Esophagus mucosa (tissue), 1 donor: ENCODE results near the gene MYO7A. TPM values are rescaled to one million over a fixed set of nuclear protein-coding genes. Genes with fewer than 3 reads are reported as not detected.

Experiments
- ATAC-seq: fragments of 200-7000 bp; cut with Tn5 transposase; one replicate; pipeline ENCODE4 v1.9.1; 2020
- total RNA-seq: library from RNA; stranded (reverse); gene quantifications from one replicate; pipeline ENCODE4 v1.2.4, GENCODE V29; 2023
- donor health status: DM: yes; HTN: yes; CAD: no.

MYO7A gene
- total RNA-seq, 1 donor from 2014 or later, result 0.96 TPM

DNA sequence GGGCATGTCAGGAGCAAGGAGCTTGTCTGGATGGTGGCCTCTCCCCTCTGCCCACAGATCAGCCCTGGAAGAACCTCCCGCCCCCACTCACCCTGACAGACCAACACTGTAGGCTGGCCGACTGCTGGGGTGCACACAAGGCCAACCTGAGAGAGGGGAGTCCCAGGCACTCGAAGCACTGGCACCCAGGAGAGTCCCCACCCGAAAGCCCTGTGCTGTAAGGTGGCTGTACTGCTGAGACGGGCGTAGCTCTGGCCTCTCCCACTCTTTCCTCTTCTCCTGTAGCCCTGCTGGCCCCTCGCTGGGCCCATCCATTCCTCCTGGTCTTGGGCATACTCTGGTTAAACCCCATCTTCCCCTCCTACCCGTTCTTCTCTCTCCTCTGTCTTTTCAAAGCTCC lies 39.7 kb downstream of the MYO7A start:
- no peak for ATAC-seq

DNA sequence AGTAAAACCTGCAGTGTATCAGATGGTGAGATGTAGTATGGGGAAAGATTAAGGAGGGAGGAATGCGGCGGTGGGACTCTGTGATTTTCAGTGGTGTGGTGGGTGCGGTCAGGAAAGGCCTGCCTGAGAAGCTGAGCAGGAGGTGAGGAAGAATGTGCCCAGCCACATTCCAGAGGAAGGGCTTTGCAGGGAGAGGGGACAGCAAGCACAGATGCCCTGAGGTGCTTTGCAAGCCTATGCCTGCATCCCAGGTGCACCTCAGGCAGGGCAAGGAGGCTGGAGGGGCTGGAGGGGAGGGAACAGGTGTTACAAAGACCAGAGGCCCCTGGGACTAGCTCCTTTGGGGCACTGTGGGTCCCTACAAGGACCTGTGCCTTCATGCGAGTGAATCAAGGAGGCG lies 42.1 kb downstream of the MYO7A start:
- no peak for ATAC-seq

DNA sequence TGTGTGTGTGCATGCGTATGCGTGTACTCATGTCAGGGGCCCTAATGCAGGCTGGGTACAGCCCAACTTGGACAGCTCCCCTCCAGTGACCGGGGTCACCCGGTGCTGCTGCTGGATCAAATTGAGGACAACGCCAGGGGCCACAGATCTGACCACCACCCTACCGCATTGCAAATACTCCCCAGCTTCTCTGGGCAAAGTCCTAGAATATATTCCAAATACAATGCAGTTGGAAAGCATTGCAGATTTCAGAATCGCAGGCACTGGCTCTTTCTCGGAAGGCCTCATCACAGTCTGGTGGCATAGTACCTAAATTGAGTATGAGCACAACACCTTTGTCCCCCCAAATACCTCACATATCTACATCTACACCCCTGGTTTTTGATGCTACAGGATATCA lies 43.2 kb downstream of the MYO7A start:
- no peak for ATAC-seq

DNA sequence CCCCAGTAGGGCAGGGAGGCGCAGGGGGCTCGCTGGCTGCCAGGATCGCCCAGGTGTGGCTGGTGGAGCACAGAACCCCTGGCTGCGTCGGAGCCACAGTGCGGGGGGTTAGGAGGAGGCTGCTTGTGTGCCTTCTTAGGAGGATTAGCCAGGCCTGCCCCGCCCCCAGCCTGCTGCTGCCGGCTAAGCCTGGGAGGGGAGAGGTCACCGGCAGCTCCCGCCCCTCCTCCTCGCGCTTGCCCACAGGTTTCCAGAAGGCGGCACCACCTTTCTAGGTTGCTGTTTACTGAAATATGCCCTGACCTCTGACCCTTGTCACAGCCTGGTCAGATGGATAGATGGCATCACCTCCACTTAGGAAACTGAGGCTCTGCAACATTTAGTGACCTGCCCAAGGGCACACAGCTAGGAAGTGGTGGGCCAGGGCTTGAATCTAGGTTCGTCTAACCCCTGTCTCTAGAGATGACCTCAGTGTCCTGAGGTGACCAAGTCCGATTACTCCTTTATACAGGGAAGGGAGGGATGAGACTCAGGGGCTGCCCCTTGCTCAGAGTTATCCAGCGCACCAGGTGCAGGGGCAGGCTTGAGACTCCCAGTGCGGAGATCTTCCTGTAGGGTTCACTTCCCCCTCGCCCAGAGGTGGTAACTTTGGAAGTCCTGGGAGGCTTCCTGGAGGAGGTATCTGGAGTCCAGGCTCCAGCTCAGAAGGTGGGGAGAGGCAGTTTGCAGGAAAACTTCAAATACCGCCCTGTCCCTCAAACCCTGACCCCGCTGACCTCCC lies 44.0 kb downstream of the MYO7A start:
- no peak for ATAC-seq

DNA sequence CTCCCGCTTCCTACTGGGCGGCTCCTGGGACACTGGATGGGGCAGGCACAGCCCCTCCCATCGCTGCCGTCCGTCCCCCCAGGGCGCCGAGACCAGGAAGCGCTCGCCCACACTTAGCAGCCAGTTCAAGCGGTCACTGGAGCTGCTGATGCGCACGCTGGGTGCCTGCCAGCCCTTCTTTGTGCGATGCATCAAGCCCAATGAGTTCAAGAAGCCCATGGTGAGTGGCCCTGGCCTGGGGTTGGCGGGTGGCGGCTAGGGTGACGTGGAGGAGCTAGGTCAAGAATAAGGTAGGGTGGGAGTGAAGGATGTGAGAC lies 44.6 kb downstream of the MYO7A start:
- no peak for ATAC-seq

DNA sequence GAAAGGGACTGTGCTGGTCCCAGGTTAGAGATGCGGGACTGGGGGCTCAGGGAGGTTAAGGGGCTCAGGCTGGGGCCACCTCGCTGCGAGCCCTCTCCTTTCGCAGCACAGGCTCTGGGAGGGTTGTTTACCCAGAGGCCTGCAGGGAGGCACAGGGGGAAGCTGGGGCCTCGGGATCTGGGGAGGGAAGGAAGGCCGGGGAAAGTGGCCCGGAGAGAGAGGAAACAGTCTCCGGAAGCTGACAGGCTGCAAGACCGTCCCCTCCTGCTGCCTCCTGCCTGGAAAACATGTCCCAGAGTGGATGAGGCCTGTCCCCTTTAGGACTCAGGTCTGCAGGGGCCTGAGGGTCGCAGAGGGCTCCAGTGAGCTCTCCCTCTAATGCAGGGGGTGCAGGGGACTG lies 45.4 kb downstream of the MYO7A start:
- no peak for ATAC-seq

DNA sequence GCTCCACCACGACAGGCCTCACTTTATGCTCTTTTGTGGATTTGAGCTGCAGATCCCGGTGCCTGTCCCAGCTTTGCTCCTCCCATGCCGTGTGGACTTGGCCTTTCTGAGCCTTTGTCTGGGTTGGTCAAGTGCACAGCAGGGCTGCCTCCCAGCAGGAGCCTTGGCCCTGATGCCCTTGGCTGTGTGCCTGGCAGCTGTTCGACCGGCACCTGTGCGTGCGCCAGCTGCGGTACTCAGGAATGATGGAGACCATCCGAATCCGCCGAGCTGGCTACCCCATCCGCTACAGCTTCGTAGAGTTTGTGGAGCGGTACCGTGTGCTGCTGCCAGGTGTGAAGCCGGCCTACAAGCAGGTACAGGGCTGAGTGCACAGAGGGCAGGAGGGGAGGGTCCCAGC lies 46.5 kb downstream of the MYO7A start:
- ATAC-seq, result no peak

DNA sequence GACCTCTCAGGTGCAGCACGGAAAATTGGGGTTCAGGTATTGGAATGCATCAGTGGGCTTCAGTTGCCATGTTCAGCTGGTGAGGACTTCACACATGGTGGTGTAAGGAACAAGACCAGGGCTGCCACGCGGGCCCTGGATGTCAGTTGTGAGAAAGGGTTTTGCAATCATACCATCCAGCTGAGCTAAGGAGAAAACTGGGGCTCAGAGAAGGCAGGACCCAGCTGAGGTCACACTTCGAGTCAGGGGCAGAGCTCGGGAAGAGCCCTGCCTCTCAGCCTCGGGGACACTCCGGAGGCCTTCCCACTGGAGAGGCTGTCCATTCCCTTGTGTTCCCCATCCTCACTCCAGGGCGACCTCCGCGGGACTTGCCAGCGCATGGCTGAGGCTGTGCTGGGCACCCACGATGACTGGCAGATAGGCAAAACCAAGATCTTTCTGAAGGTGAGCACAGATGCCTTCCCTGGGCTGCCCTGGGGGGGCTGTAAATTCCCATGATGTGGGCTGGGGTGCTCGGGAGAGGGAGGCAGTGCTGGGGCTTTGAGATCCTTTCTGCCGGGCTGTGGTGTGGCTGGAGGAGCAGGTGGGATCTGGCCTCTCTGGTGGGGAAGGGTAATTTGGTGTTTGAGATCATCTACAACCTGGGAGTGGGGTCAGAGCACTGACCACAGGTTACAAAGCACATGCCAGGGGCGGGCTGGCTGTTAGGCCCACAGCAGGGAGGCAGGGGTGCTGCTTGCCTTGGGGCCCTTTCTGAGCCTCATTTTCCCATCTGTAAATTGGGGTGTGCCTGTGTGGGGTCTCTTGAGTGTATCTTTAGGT lies 47.2 kb downstream of the MYO7A start:
- no peak for ATAC-seq

DNA sequence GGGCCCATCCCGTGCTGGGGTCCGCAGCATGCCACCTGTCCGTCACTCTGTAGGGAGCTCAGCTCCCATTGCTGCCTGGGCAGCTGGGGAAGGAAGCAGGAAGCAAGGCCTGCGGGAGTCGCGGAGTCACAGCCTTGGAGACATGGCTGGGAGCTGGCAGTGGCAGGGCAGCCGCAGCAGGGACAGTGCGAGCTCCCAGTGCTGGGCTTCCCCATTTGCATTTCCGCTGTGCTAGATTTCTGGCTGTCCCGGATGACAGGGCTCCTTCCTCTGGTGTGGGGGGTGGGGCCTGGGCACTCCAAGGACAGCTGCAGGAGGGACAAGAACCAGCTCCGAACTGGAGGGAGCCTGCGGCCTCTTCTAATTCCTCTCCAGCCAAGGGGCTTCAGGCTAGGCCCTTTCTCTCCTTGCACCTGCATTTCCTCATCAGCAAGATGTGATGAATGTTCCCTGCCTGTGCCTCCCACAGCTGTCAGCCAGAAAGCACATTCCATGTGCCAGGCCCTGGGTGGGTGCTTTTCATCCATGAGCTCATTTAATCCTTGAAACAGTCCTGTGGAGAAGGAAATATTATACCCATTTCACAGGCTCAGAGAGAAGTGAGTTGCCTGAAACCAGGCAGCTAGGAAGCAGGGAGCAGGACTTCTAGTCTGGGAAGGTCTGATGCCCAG lies 48.0 kb downstream of the MYO7A start:
- peak; percentile 19 for ATAC-seq

DNA sequence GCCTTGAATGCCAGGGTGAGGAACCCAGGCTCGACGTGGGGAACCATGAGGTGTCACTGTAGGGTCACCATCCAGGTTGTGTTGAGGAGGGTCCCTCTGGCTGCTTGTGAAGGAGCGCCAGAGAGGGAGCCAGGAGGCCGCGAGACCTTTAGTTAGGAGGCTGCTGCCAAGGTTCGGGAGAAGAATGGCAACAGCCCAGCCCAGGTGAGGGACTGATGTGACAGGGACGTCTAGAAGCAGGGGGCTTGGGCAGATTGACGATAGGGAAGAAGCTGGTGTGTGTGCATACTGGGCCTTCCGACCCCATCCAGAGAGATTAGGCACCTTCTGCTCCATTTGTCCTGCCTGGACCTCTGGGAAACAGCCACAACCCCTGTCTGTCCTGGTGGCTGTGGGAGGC lies 49.0 kb downstream of the MYO7A start:
- ATAC-seq, result no peak

DNA sequence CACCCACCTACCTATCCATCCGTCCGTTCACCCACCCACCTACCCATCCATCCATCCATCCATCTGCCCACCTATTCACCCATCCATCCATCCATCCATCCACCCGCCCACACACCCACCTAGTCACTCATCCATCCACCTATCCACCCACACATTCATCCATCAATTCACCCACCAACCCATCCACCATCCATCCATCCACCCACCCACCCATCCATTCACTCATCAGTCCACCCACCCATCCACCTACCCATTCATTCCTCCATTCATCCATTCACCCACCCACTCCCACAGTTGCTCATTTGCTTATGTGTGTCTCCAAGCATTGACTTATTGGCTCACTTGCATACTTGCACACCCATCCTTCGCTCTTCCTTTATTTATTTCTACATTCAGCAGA lies 50.1 kb downstream of the MYO7A start:
- ATAC-seq, result no peak

DNA sequence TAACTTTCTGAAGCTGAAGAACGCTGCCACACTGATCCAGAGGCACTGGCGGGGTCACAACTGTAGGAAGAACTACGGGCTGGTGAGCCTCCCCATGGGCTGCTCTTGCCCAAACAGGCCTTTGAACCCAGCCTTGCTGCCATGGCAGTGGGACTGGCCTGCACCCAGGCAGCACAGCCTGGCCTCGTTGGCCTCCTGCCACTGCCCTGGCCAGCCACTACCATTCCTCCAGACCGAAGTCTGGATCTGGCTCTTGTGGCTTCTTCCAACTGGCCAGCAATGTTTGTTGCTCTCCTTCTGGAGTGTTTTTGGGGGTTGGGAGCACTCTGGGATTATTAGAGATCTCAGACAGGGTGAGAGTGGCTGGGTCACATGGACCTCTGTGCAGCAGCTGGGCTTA lies 51.0 kb downstream of the MYO7A start:
- no peak for ATAC-seq

DNA sequence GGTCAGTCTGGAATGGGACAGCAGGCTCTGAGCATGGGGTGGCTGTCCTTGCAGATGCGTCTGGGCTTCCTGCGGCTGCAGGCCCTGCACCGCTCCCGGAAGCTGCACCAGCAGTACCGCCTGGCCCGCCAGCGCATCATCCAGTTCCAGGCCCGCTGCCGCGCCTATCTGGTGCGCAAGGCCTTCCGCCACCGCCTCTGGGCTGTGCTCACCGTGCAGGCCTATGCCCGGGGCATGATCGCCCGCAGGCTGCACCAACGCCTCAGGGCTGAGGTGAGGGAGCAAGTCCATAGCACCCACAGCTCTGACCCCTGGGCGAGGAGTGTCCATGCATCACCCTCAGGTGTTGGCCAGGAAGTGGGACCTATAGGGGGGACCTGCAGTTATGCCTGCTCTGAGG lies 51.6 kb downstream of the MYO7A start:
- ATAC-seq, result no peak

DNA sequence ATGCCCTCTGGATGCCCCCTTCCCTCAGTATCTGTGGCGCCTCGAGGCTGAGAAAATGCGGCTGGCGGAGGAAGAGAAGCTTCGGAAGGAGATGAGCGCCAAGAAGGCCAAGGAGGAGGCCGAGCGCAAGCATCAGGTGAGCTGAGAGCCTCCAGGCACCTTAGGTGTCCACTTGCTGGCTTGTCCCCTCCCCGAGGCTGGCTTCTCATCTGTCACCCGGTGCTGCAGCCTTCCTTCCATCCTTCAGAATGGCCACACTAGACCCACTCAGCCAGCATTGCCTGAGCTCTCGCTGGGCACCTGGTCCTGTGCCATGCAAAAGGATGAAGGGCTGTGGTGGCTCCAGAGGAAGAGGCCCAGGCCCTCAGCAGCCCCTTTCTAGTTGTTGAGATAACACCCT lies 52.3 kb downstream of the MYO7A start:
- ATAC-seq, result no peak

DNA sequence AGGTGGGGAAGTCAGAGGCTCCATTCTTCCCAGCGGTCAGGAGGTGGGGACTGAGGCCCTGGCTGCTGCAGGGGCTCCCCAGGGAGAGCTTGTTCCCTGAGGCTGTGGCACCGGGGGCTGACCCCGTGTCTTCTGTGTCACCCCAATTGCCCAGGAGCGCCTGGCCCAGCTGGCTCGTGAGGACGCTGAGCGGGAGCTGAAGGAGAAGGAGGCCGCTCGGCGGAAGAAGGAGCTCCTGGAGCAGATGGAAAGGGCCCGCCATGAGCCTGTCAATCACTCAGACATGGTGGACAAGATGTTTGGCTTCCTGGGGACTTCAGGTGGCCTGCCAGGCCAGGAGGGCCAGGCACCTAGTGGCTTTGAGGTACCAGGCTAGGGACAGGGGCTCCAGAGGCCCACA lies 53.2 kb downstream of the MYO7A start:
- ATAC-seq, result no peak

DNA sequence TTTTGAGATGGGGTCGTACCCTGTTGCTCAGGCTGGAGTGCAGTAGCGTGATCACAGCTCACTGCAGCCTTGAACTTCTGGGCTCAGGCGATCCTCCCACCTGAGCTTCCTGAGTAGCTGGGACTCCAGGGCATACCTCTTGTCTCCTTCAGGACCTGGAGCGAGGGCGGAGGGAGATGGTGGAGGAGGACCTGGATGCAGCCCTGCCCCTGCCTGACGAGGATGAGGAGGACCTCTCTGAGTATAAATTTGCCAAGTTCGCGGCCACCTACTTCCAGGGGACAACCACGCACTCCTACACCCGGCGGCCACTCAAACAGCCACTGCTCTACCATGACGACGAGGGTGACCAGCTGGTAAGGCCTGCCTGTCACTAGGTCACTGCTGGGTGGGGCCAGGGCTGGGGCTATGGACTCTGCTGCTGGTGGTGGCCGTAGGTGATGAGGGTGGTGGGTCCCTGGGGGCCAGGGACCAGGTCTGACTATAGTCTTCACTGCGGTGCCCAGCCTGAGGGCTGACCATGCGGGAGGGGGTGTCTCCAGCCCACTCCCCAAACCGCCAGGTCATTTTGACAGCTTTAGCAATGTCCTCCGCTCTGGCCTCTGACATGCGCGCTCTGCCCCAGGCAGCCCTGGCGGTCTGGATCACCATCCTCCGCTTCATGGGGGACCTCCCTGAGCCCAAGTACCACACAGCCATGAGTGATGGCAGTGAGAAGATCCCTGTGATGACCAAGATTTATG lies 53.9 kb downstream of the MYO7A start:
- ATAC-seq, result no peak

DNA sequence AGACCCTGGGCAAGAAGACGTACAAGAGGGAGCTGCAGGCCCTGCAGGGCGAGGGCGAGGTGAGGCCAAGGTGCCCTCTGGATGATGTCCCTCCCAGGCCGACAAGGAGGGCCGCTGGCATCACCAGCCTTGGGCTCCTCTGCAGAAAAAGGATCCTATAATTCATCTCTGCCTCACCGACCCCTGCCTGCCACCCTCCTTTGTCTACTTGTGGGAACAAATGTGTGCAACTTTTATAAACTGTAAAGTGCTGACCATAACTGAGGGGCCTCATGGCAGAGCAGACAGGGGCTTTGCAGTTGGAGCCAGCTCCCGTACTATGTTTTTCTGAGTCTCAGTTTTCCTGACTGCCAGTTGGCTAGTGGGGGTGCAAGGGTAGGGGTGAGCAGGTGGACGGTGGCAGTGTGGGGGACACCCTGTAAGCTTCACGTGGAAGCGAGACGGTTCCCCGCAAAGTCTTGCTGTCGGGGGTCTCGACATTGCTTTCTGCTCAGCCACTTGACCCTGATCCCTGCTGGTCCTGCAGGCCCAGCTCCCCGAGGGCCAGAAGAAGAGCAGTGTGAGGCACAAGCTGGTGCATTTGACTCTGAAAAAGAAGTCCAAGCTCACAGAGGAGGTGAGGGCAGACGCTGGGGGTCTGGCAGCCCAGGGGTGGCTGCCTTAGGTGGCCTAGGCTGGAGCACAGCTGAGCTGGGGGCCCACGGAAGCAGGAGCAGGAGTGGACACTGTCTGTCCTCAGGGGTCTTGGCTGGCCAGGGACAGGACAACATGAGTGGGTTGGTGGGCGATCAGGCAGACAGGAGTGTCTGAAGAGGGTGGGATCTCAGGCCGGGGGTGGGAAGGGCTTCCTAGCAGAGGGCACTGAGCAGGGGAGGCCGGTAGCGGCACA lies 54.7 kb downstream of the MYO7A start:
- no peak for ATAC-seq

DNA sequence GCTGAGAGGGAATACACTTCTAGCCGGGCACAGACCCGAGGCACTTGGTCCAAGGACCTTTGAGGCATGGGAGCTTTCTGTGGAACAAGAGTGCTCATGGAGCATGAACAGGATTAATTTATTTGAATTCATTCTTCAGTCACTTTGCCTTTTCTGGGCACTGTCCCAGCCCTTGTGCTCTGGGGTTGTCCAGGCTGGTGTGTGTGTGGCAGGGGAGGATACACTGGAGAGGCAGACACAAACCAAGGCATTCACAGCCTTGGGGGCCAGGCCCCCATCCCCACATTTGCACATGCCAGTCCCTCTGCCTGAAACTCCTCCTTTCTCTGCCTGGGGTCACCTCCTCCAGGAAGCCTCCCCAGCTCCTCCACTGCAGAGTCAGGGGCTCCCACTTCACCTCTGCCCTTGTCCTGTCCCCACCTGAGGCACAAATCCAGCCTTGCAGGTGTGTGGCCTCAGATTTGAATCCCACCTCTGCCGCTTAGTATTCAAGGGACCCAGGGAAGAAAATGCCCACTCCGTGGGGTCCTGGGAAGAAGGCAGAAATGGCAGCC lies 55.5 kb downstream of the MYO7A start:
- no peak for ATAC-seq

DNA sequence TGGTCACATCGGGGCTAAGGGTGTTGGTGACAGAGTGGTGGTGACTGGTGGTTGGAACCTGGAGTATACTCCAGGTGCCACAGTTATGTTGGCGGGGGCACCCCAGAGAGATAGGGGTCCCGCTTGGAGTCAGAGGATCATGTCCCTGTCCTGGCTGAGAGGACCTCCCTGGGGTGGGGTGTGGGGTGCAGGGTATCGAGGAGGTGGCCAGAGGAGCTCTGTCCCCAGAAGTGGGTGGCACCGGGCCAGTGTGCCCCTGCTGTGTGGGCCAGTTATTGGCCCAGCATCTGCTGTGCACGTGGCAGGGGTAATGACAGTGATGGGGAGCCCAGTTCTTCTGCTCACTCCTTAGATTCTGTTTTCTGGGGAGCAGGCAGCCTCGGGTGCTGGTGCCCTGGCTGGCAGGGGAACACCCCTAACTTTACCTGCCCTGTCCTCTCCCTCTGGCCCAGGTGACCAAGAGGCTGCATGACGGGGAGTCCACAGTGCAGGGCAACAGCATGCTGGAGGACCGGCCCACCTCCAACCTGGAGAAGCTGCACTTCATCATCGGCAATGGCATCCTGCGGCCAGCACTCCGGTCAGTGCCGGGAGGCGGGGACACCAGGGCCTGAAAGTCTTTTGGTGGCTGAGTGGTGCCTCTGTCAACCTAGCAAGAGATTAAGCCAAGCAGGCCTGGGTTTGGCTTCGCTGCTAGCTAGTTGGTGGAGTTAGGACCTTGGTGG lies 56.3 kb downstream of the MYO7A start:
- no peak for ATAC-seq

DNA sequence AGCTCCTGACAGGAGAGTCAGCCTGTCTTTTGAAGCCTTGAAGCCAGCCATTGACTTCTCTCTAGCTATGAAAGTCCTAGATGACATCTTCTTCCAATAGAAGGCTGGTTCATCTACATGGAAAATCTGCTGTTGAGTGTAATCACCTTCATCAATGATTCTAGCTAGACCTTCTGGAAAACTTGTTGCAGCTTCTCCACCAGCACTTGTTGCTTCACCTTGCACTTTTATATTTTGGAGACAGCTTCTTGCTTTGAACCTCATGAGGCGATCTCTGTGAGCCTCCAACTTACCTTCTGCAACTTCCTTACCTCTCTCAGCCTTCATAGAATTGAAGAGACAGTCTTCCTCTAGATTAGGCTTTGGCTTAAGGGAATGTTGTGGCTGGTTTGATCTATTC lies 58.3 kb downstream of the MYO7A start:
- no peak for ATAC-seq
